Suprapubic skin (tissue), 3 donors: ENCODE results near the gene DLX2.

ENCODE experiments used
- CTCF ChIP-seq, 2 donors: fragments of 200-600 bp in 1 of 2; fragments of 450-650 bp in 1 of 2; sonication (generic) in 1 of 2; IDR thresholded peaks; one replicate each; pipeline ENCODE4 v1.5.1; 2016 to 2019; ENCODE audit warnings: antibody characterized with exemption in 2 of 2, mild to moderate bottlenecking in 1 of 2, moderate library complexity in 1 of 2
- POLR2A ChIP-seq, 2 donors: fragments of 450-650 bp; IDR thresholded peaks; one replicate each; pipeline ENCODE4 v1.6.1; 2017; ENCODE audit warnings: antibody characterized with exemption in 2 of 2, mild to moderate bottlenecking in 2 of 2, moderate library complexity in 2 of 2

GRCh38 chr2:172094294-172095145 lies 8.2 kb downstream of the DLX2 start:
- TF ChIP-seq CTCF (IDR thresholded peaks at IDR 0.05) (no peak), POLR2A (IDR thresholded peaks at IDR 0.05) (no peak)
